ENCODE data around the gene C7orf57. TPM values are rescaled to one million over a fixed set of nuclear protein-coding genes. Genes with fewer than 3 reads are reported as not detected.

C7orf57 gene
- total and polyA plus RNA-seq, 2 donors (not counting 3 experiments of a cell fraction or from before 2014, with no cell fraction given), result not detected

- dilution Hi-C loops (cut with MboI; ENCODE audit: extremely low pct_ligation_motif_present, low sequenced_read_pairs) (no loop called here), intact Hi-C loops (cut with micrococcal nuclease) (no loop called here)
- ChIA-PET CTCF (interaction anchor here (1.1 kb wide), 1 partner anchor 25 kb away, joined by 3 read pairs; no protein-coding TSS in a partner anchor), POLR2A (no interaction called here)
- H3K9ac ChIP-seq (replicated peaks; ENCODE audit: extremely low read depth, insufficient read depth, low read length), result no peak overlapping the region
- no peaks in the 10 kb centered on the region for H3K9me3 ChIP-seq (replicated peaks; ENCODE audit: control insufficient read depth, insufficient read depth, low read length)
- no peak for DNase-seq (ENCODE audit: low read depth, low spot score)
- H3K4me2 ChIP-seq (ENCODE audit: insufficient read depth, low read length), result no peak overlapping the region
- H2AFZ ChIP-seq (ENCODE audit: low read depth, low read length), result no peak overlapping the region
- no peaks in the 10 kb centered on the region for H3K79me2 ChIP-seq (ENCODE audit: control insufficient read depth, insufficient read depth, low read length)
- no peaks in the 10 kb centered on the region for H3K9me1 ChIP-seq (replicated peaks; ENCODE audit: control insufficient read depth, extremely low read depth, insufficient read depth, low read length)
- H3K4me1 ChIP-seq (ENCODE audit: control insufficient read depth, extremely low read depth, insufficient read depth, low read length), result no peaks in the 10 kb centered on the region
- no peak overlapping the region for H3K4me3 ChIP-seq (replicated peaks in 1 of 3; ENCODE audit: insufficient read depth in 1 of 3, low read depth in 1 of 3, low read length in 3 of 3)
- no peak for FAIRE-seq
- peaks cover 0 to 3% of the 10 kb centered on the region in 2 experiments for H3K27me3 ChIP-seq (ENCODE audit: control insufficient read depth in 2 of 2, insufficient read depth in 2 of 2, low read length in 2 of 2)
- no peaks in the 10 kb centered on the region for H4K20me1 ChIP-seq (replicated peaks; ENCODE audit: control insufficient read depth, extremely low read depth, insufficient read depth, low read length)
- H3K36me3 ChIP-seq (ENCODE audit: control insufficient read depth in 2 of 2, extremely low read depth in 1 of 2, insufficient read depth in 2 of 2, low read length in 2 of 2), result no peaks in the 10 kb centered on the region
- no peak overlapping the region for H3K27ac ChIP-seq (ENCODE audit: insufficient read depth, low read depth, low read length)
- TF ChIP-seq POLR2A (IDR thresholded peaks at IDR 0.05; ENCODE audit: low read depth, low read length) (no peak), JUN (IDR thresholded peaks at IDR 0.05; ENCODE audit: borderline replicate concordance, insufficient read depth, insufficient read length, low read depth) (no peak), FOS (IDR thresholded peaks at IDR 0.05; ENCODE audit: borderline replicate concordance, insufficient read depth, low read length) (no peak), EZH2 (IDR thresholded peaks at IDR 0.05; ENCODE audit: borderline replicate concordance, low read depth, low read length, severe bottlenecking) (no peak), POLR2AphosphoS5 (IDR thresholded peaks at IDR 0.05; ENCODE audit: insufficient read depth, low read depth, low read length) (no peak), GATA2 (IDR thresholded peaks at IDR 0.05; ENCODE audit: insufficient read depth, insufficient read length, low read depth, low read length) (no peak), CTCF (IDR thresholded peaks at IDR 0.05; ENCODE audit: extremely low read depth in 1 of 2, insufficient read depth in 1 of 2, low read depth in 1 of 2, low read length in 2 of 2) (no peak), MYC (IDR thresholded peaks at IDR 0.05; ENCODE audit: low read depth, low read length) (no peak), MAX (IDR thresholded peaks at IDR 0.05; ENCODE audit: insufficient read depth, insufficient read length) (no peak)
- no TSS peak for BruUV-seq (replicated peaks)
Measured at GRCh38 chr7:48016641-48017040, 18.7 kb upstream of the C7orf57 start.
